HEK293 (cell line): ENCODE results near the gene CCM2.

ENCODE experiments used
- KLF9 ChIP-seq: fragments of 450-650 bp; formaldehyde crosslinking; IDR thresholded peaks from 2 replicates; pipeline ENCODE4 v1.5.1; 2016; ENCODE audit warnings: missing biosample characterization, missing genetic modification characterization, low read depth
- MEIS1 ChIP-seq: sonication (generic); formaldehyde crosslinking; IDR thresholded peaks from 2 replicates; pipeline ENCODE4 v1.8.1; 2022; ENCODE audit warnings: missing genetic modification reagents, mild to moderate bottlenecking, borderline replicate concordance
- ZFP37 ChIP-seq: fragments of 450-650 bp; formaldehyde crosslinking; IDR thresholded peaks from 2 replicates; pipeline ENCODE4 v1.5.1; 2016; ENCODE audit warnings: missing biosample characterization, missing genetic modification characterization
- ZNF112 ChIP-seq: fragments of 450-650 bp; formaldehyde crosslinking; IDR thresholded peaks from 2 replicates; pipeline ENCODE4 v1.5.0; 2017; ENCODE audit warnings: missing biosample characterization, missing genetic modification characterization
- ZNF121 ChIP-seq: fragments of 450-650 bp; formaldehyde crosslinking; IDR thresholded peaks from 2 replicates; pipeline ENCODE4 v1.5.1; 2016; ENCODE audit warnings: missing biosample characterization, missing genetic modification characterization
- ZNF530 ChIP-seq: fragments of 450-650 bp; formaldehyde crosslinking; IDR thresholded peaks from 2 replicates; pipeline ENCODE4 v1.5.1; 2016; ENCODE audit warnings: low read depth, missing biosample characterization, missing genetic modification characterization
- ZNF561 ChIP-seq: fragments of 450-650 bp; IDR thresholded peaks from 2 replicates; pipeline ENCODE4 v1.5.1; 2018; ENCODE audit warnings: missing biosample characterization, missing genetic modification characterization, borderline replicate concordance
- ZNF660 ChIP-seq: fragments of 450-650 bp; IDR thresholded peaks from 2 replicates; pipeline ENCODE4 v1.5.1; 2018; ENCODE audit warnings: missing biosample characterization, mild to moderate bottlenecking, missing genetic modification characterization
- ZNF707 ChIP-seq: fragments of 450-650 bp; formaldehyde crosslinking; IDR thresholded peaks from 2 replicates; pipeline ENCODE4 v1.5.1; 2016; ENCODE audit warnings: missing biosample characterization, missing genetic modification characterization
- TF ChIP-seq, protein P1 (sequence below): fragments of 450-650 bp; formaldehyde crosslinking; IDR thresholded peaks from 2 replicates; pipeline ENCODE4 v1.5.1; 2016; ENCODE audit warnings: missing biosample characterization, missing genetic modification characterization
- TF ChIP-seq, protein P2 (sequence below): fragments of 450-650 bp; formaldehyde crosslinking; IDR thresholded peaks from 2 replicates; pipeline ENCODE4 v1.5.1; 2016; ENCODE audit warnings: missing biosample characterization, missing genetic modification characterization, low read depth

DNA sequence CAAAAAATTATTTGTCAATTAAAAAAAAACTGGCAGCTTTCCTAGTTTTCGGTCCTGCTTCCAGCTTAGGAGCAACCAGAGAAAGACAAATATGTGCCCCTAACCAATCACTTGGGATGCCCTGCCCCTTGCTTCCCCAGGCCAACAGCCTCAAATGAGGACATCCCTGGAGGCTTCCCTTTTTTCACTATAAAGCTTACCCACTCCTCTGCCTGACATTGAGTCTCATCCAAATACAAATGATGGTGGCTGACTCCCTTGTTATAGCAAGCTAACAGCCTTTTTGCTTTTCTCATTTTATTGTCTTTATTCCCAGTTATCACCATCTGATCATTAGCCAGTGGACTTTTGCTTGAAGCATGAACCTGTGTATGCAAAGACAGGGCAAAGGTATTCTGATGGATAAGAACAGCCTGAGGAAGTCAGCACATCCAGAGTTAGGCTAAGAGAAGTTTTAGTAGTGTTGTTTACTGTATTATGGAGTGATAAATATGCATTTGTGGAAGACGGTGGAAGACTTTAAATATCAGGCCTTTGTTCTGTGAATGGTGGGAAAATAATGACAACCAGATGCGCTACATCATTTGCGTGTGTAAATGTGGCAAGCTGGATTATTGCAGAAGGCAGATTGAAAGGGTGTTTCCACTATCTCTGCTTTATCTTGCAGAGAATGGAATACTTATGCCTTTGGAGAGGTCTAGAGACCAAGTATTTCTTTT lies 1.7 kb upstream of the CCM2 start:
- TF ChIP-seq, protein P1, sequence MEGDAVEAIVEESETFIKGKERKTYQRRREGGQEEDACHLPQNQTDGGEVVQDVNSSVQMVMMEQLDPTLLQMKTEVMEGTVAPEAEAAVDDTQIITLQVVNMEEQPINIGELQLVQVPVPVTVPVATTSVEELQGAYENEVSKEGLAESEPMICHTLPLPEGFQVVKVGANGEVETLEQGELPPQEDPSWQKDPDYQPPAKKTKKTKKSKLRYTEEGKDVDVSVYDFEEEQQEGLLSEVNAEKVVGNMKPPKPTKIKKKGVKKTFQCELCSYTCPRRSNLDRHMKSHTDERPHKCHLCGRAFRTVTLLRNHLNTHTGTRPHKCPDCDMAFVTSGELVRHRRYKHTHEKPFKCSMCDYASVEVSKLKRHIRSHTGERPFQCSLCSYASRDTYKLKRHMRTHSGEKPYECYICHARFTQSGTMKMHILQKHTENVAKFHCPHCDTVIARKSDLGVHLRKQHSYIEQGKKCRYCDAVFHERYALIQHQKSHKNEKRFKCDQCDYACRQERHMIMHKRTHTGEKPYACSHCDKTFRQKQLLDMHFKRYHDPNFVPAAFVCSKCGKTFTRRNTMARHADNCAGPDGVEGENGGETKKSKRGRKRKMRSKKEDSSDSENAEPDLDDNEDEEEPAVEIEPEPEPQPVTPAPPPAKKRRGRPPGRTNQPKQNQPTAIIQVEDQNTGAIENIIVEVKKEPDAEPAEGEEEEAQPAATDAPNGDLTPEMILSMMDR (tag by site-specific recombination): no peak
- no peak for TF ChIP-seq ZNF660 (tag by site-specific recombination)
- no peak for TF ChIP-seq ZNF561 (tag by site-specific recombination)
- no peak for TF ChIP-seq KLF9 (tag by site-specific recombination)
- TF ChIP-seq ZNF112 (tag by site-specific recombination): no peak
- no peak for TF ChIP-seq MEIS1
- TF ChIP-seq ZNF121: no peak
- no peak for TF ChIP-seq ZNF530 (tag by site-specific recombination)
- TF ChIP-seq ZNF707 (tag by site-specific recombination): no peak
- TF ChIP-seq, protein P2, sequence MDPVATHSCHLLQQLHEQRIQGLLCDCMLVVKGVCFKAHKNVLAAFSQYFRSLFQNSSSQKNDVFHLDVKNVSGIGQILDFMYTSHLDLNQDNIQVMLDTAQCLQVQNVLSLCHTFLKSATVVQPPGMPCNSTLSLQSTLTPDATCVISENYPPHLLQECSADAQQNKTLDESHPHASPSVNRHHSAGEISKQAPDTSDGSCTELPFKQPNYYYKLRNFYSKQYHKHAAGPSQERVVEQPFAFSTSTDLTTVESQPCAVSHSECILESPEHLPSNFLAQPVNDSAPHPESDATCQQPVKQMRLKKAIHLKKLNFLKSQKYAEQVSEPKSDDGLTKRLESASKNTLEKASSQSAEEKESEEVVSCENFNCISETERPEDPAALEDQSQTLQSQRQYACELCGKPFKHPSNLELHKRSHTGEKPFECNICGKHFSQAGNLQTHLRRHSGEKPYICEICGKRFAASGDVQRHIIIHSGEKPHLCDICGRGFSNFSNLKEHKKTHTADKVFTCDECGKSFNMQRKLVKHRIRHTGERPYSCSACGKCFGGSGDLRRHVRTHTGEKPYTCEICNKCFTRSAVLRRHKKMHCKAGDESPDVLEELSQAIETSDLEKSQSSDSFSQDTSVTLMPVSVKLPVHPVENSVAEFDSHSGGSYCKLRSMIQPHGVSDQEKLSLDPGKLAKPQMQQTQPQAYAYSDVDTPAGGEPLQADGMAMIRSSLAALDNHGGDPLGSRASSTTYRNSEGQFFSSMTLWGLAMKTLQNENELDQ: no peak
- no peak for TF ChIP-seq ZFP37 (tag by site-specific recombination)
